ENCODE results near the gene FEZ2. TPM values are rescaled to one million over a fixed set of nuclear protein-coding genes. Genes with fewer than 3 reads are reported as not detected.

The FEZ2 gene
- total RNA-seq, 1 donor from 2014 or later = 70.7 TPM

DNA sequence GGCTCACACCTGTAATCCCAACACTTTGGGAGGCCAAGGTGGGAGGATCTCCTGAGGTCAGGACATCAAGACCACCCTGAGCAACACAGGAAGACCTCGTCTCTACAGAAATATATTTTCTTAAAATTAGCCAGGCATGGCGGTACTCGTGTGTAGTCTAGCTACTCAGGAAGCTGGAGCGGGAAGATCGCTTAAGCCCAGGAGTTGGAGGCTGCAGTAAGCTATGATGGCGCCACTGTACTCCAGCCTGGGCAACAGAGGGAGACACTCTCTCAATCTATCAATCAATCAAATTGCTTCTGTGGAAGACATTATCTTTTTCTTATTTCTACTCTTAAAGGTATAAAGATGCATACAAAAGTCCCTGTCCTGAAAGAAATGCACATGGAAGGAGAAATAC lies 11.3 kb downstream of the FEZ2 start:
- peaks cover 12% of the 10 kb centered on the region for H3K79me2 ChIP-seq (ENCODE audit: low read depth)
- Mint-ChIP-seq H3K36me3 (peaks cover 46% of the 10 kb centered on the region), H3K4me1 (peaks cover 8% of the 10 kb centered on the region), H3K9me3 (no peaks in the 10 kb centered on the region), H3K4me3 (no peak overlapping the region), H3K27me3 (ENCODE audit: insufficient read depth, low read depth) (no peaks in the 10 kb centered on the region), H3K27ac (no peak overlapping the region)
- H3K4me1 ChIP-seq = no peaks in the 10 kb centered on the region
- no peak overlapping the region for H2AFZ ChIP-seq (replicated peaks)
- peaks cover 9% of the 10 kb centered on the region for H3K36me3 ChIP-seq
- no peak overlapping the region for H3K9ac ChIP-seq
- no peaks in the 10 kb centered on the region for H3F3A ChIP-seq (ENCODE audit: low read depth)
- H3K4me3 ChIP-seq = no peak overlapping the region
- peaks cover 20% of the 10 kb centered on the region for H4K20me1 ChIP-seq (ENCODE audit: low read depth)
- H3K9me3 ChIP-seq (ENCODE audit: low read depth) = no peaks in the 10 kb centered on the region
- no peak overlapping the region for H3K27ac ChIP-seq
- no peak overlapping the region for H3K4me2 ChIP-seq
- no peaks in the 10 kb centered on the region for H3K27me3 ChIP-seq
- TF ChIP-seq, protein P1, sequence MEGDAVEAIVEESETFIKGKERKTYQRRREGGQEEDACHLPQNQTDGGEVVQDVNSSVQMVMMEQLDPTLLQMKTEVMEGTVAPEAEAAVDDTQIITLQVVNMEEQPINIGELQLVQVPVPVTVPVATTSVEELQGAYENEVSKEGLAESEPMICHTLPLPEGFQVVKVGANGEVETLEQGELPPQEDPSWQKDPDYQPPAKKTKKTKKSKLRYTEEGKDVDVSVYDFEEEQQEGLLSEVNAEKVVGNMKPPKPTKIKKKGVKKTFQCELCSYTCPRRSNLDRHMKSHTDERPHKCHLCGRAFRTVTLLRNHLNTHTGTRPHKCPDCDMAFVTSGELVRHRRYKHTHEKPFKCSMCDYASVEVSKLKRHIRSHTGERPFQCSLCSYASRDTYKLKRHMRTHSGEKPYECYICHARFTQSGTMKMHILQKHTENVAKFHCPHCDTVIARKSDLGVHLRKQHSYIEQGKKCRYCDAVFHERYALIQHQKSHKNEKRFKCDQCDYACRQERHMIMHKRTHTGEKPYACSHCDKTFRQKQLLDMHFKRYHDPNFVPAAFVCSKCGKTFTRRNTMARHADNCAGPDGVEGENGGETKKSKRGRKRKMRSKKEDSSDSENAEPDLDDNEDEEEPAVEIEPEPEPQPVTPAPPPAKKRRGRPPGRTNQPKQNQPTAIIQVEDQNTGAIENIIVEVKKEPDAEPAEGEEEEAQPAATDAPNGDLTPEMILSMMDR (IDR thresholded peaks at IDR 0.05) = no peak
- TF ChIP-seq EZH2phosphoT487 (IDR thresholded peaks at IDR 0.05) (no peak), EZH2 (IDR thresholded peaks at IDR 0.05) (no peak)
- DNase-seq (ENCODE audit: low spot score) = no peak

DNA sequence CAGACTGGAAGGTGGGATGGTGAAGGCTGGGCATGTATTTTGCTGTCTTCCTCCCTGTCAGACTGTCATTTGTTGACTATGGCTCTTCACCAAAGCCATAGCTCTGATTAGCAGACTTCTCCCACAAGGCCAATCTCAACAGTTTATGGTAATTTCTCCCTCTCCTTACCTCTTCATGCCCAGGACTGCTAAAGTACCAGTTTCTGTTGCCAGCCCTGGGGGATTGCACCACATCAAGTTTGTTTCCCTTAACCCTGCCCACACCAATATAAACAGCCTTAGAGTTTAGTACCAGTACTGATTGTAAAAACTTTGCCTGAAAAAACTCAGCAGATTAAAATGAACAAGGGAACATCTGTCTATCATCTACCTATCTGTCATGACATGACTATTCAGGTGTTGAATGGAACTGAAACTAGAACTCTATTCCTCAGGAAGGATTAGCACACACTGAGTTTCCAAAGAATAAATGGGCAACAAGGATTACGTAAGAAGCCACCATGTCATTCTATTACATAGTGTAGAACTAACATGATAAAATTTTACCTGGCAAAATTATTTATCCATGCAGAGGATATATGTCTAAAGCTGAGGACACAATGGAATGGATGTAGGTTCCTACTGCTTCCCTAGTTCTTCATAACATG lies 13.7 kb downstream of the FEZ2 start:
- Histone ChIP-seq H3K9ac (no peak overlapping the region), H3K9me3 (ENCODE audit: low read depth) (no peaks in the 10 kb centered on the region), H3K36me3 (peaks cover 14% of the 10 kb centered on the region), H3K27ac (no peak overlapping the region), H2AFZ (replicated peaks) (no peak overlapping the region), H3K79me2 (ENCODE audit: low read depth) (peaks cover 5% of the 10 kb centered on the region), H3K4me3 (no peak overlapping the region), H4K20me1 (ENCODE audit: low read depth) (peaks cover 7% of the 10 kb centered on the region), H3K4me2 (no peak overlapping the region), H3K4me1 (no peaks in the 10 kb centered on the region), H3F3A (ENCODE audit: low read depth) (no peaks in the 10 kb centered on the region), H3K27me3 (no peaks in the 10 kb centered on the region)
- no peak overlapping the region for H3K4me3 Mint-ChIP-seq
- no peak overlapping the region for H3K27ac Mint-ChIP-seq
- H3K9me3 Mint-ChIP-seq = no peaks in the 10 kb centered on the region
- H3K36me3 Mint-ChIP-seq = peaks cover 59% of the 10 kb centered on the region
- peaks cover 2% of the 10 kb centered on the region for H3K27me3 Mint-ChIP-seq (ENCODE audit: insufficient read depth, low read depth)
- TF ChIP-seq, protein P1 (IDR thresholded peaks at IDR 0.05) = no peak
- TF ChIP-seq EZH2 (IDR thresholded peaks at IDR 0.05) (no peak), EZH2phosphoT487 (IDR thresholded peaks at IDR 0.05) (no peak)
- peaks cover 3% of the 10 kb centered on the region for H3K4me1 Mint-ChIP-seq
- DNase-seq (ENCODE audit: low spot score) = no peak

DNA sequence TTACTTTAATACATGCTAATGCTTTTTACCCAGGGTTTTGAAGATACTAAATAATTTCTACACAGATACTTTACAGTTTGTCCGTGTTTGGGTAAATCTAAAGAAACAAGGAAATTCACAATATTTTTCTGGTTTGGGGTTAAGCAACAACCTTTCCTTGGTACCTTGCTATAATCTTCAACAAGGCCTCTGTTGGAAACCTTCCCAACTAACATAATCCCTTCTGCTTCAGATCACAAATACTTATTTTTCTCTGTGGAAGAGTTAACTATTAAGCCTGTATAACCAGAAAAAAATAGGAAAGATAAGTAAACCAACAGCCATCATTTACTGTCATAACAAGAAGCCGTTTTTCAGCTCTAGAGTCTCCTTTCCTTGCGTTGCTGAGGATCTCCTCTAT lies 15.0 kb downstream of the FEZ2 start:
- Histone ChIP-seq H4K20me1 (ENCODE audit: low read depth) (no peaks in the 10 kb centered on the region), H3K4me1 (no peaks in the 10 kb centered on the region), H3K27ac (no peak overlapping the region), H3K79me2 (ENCODE audit: low read depth) (peaks cover 5% of the 10 kb centered on the region), H3K4me3 (no peak overlapping the region), H3K36me3 (peaks cover 14% of the 10 kb centered on the region), H2AFZ (replicated peaks) (no peak overlapping the region), H3K27me3 (no peaks in the 10 kb centered on the region), H3K4me2 (no peak overlapping the region), H3K9me3 (ENCODE audit: low read depth) (no peaks in the 10 kb centered on the region), H3K9ac (no peak overlapping the region), H3F3A (ENCODE audit: low read depth) (no peaks in the 10 kb centered on the region)
- Mint-ChIP-seq H3K4me1 (peaks cover 2% of the 10 kb centered on the region), H3K36me3 (peaks cover 68% of the 10 kb centered on the region), H3K4me3 (no peak overlapping the region), H3K27ac (no peak overlapping the region), H3K9me3 (no peaks in the 10 kb centered on the region), H3K27me3 (ENCODE audit: insufficient read depth, low read depth) (peaks cover 2% of the 10 kb centered on the region)
- no peak for TF ChIP-seq EZH2phosphoT487 (IDR thresholded peaks at IDR 0.05)
- TF ChIP-seq, protein P1 (IDR thresholded peaks at IDR 0.05) = no peak
- no peak for TF ChIP-seq EZH2 (IDR thresholded peaks at IDR 0.05)
- no peak for DNase-seq (ENCODE audit: low spot score)

Data from neural progenitor cell (in vitro differentiated cells).